Measurements from ENCODE around the gene RBM33.

DNA sequence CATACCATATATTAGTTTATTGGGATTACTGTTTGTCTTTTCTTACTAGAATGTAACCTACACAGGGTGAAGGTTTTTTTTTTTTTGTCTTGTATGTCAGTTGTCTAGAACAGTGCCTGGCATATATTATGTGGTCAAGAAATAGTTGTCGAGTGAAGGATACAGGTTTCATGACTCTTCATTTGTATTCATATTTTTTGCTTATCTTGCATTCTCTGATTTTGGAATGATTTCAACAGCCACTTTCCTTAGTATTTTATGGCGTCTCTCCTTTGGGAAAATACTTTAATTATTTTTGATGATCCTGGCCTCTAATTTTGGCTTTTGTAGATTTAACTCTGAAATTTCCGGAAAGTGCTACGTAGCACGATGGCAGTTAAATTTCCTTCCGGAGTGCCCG, 12.4 kb downstream of the RBM33 start:
- TF ChIP-seq POLR2A (IDR thresholded peaks at IDR 0.05; ENCODE audit: low read length) (no peak), GATA1 (IDR thresholded peaks at IDR 0.05; ENCODE audit: low read depth, low read length) (no peak)
